Panc1 (cell line): Measurements from ENCODE around the gene SRMS.

Experiments
- CTCF ChIP-seq: fragments of 450-650 bp; IDR thresholded peaks from 2 replicates; pipeline ENCODE4 v1.5.1; 2017; ENCODE audit warnings: mild to moderate bottlenecking
- POLR2AphosphoS5 ChIP-seq: IDR thresholded peaks from 2 replicates; pipeline ENCODE4 v1.6.1; 2012; ENCODE audit warnings: mild to moderate bottlenecking, low read depth, low read length, moderate library complexity
- SIN3A ChIP-seq: IDR thresholded peaks from 2 replicates; pipeline ENCODE4 v1.6.1; 2012; ENCODE audit warnings: low read depth, mild to moderate bottlenecking, low read length, moderate library complexity, borderline replicate concordance; ENCODE audit not compliant: insufficient read depth
- TCF7L2 ChIP-seq: IDR thresholded peaks from 2 replicates; pipeline ENCODE4 v1.6.1; 2011; ENCODE audit warnings: mild to moderate bottlenecking, low read depth, low read length, inconsistent platforms
- TF ChIP-seq, protein P1 (sequence below), 2 experiments: IDR thresholded peaks; 2 replicates each; pipeline ENCODE4 v1.6.1; 2011 to 2012; ENCODE audit warnings: low read depth in 2 of 2, control low read depth in 1 of 2, low read length in 1 of 2, mild to moderate bottlenecking in 1 of 2, moderate library complexity in 1 of 2; ENCODE audit not compliant: insufficient read depth in 1 of 2

GRCh38 chr20:63585616-63586565, 38.3 kb upstream of the SRMS start:
- TF ChIP-seq CTCF, result no peak
- TF ChIP-seq TCF7L2, result no peak
- no peak for TF ChIP-seq POLR2AphosphoS5
- TF ChIP-seq, protein P1, sequence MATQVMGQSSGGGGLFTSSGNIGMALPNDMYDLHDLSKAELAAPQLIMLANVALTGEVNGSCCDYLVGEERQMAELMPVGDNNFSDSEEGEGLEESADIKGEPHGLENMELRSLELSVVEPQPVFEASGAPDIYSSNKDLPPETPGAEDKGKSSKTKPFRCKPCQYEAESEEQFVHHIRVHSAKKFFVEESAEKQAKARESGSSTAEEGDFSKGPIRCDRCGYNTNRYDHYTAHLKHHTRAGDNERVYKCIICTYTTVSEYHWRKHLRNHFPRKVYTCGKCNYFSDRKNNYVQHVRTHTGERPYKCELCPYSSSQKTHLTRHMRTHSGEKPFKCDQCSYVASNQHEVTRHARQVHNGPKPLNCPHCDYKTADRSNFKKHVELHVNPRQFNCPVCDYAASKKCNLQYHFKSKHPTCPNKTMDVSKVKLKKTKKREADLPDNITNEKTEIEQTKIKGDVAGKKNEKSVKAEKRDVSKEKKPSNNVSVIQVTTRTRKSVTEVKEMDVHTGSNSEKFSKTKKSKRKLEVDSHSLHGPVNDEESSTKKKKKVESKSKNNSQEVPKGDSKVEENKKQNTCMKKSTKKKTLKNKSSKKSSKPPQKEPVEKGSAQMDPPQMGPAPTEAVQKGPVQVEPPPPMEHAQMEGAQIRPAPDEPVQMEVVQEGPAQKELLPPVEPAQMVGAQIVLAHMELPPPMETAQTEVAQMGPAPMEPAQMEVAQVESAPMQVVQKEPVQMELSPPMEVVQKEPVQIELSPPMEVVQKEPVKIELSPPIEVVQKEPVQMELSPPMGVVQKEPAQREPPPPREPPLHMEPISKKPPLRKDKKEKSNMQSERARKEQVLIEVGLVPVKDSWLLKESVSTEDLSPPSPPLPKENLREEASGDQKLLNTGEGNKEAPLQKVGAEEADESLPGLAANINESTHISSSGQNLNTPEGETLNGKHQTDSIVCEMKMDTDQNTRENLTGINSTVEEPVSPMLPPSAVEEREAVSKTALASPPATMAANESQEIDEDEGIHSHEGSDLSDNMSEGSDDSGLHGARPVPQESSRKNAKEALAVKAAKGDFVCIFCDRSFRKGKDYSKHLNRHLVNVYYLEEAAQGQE (IDR thresholded peaks at IDR 0.05; ENCODE audit: insufficient read depth in 1 of 2, low read depth in 2 of 2, low read length in 1 of 2), result no peak
- no peak for TF ChIP-seq SIN3A
